ENCODE measurements around the gene PRKN.

Gene PRKN

DNA sequence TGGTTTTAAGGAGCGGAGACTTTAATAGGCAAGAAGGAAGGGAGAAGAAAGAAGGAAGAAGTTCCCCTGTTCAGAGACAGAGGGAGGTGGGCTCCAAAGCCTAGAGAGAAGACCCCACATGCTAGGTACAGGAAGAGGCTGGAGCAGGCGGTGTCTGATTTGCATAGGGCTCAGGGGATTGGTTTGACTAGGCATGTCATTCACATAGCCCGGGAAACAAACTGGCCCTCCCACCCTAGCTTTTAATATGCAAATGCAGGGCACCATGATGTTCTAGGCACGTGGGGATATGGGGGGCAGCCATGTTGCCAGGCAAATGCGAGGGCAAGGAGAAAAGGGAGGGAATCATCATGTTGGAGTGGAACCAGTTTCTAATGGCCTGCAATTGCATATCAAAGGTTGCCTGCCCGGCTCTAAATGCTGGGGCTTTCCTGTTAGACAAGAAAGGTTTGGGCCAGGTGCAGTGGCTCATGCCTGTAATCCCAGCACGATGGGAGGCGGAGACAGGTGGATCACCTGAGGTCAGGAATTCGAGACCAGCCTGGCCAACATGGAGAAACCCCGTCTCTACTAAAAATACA is 1419.4 kb downstream of the PRKN start:
- no peak for DNase-seq (ENCODE audit: low read depth)
- no peak overlapping the region for H3K4me3 ChIP-seq (ENCODE audit: low read depth, low read length)
- TF ChIP-seq, protein P1, sequence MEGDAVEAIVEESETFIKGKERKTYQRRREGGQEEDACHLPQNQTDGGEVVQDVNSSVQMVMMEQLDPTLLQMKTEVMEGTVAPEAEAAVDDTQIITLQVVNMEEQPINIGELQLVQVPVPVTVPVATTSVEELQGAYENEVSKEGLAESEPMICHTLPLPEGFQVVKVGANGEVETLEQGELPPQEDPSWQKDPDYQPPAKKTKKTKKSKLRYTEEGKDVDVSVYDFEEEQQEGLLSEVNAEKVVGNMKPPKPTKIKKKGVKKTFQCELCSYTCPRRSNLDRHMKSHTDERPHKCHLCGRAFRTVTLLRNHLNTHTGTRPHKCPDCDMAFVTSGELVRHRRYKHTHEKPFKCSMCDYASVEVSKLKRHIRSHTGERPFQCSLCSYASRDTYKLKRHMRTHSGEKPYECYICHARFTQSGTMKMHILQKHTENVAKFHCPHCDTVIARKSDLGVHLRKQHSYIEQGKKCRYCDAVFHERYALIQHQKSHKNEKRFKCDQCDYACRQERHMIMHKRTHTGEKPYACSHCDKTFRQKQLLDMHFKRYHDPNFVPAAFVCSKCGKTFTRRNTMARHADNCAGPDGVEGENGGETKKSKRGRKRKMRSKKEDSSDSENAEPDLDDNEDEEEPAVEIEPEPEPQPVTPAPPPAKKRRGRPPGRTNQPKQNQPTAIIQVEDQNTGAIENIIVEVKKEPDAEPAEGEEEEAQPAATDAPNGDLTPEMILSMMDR (IDR thresholded peaks at IDR 0.05; ENCODE audit: low read depth, low read length, missing control alignments) = no peak

DNA sequence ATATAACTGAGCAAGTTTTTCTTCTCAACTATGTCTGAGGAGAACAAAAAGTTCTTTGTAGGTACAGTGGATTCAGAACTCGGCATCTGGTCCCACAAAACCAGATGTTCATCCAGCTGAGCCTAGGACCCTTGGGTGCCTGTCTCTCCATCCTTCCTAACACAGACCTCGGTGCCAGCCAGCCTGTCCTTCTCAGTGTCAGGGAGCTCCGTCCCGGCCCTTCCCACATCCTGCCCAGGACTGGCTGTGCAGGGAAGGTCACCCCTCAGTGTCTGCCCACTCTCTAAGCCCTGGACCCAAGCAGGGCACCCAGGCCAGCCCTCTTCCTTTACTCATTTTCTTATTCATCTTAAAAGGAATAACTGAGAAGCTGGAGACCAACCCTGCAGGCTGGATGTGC is 1421.7 kb downstream of the PRKN start:
- TF ChIP-seq, protein P1 (IDR thresholded peaks at IDR 0.05; ENCODE audit: low read depth, low read length, missing control alignments) = no peak
- no peak overlapping the region for H3K4me3 ChIP-seq (ENCODE audit: low read depth, low read length)
- DNase-seq (ENCODE audit: low read depth) = no peak

GRCh38 chr6:161303628-161304340 is 1423.8 kb downstream of the PRKN start:
- DNase-seq (ENCODE audit: low read depth) = no peak
- TF ChIP-seq, protein P1 (IDR thresholded peaks at IDR 0.05; ENCODE audit: low read depth, low read length, missing control alignments) = no peak
- H3K4me3 ChIP-seq (ENCODE audit: low read depth, low read length) = no peak overlapping the region

DNA sequence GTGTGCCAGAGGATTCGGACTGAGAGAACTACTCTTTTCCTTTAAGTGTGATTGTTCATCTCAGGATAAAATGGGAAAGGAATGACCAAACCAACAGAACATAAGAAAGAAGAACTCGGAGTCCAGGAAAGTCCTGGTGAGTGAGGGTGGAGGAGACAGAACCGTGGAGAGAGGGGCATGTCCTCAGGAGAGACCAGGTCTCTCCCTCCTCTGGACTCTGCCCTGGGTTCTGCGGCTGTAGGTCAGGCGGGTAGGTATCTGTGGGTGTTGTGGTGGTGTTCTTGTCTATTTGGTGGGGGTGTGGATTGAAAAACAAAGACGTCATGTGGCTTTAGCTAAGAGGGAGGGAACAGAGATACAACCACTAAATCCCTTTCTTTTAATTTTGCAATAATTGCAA is 1424.6 kb downstream of the PRKN start:
- TF ChIP-seq, protein P1 (IDR thresholded peaks at IDR 0.05; ENCODE audit: low read depth, low read length, missing control alignments) = no peak
- DNase-seq (ENCODE audit: low read depth) = no peak
- H3K4me3 ChIP-seq (ENCODE audit: low read depth, low read length) = no peak overlapping the region

DNA sequence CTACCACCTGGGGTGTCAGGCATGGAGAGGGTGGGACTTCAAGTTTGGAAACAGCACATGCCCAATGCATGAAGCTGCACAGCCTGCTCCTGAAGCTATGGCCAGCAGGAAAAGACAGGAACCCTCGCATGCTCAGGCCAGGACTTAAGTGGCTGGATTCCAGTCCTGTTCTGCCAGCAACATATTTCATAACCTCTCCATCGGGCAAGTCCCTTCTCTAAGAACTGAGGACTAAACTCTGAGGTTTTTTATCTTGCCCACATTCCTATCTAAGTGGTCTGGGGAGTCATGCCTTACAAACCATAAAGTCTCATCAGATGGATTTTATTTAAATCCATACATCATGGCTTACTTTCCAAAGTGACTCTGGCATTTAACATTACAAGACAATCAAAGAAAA is 1426.2 kb downstream of the PRKN start:
- no peak for DNase-seq (ENCODE audit: low read depth)
- H3K4me3 ChIP-seq (ENCODE audit: low read depth, low read length) = no peak overlapping the region
- TF ChIP-seq, protein P1 (IDR thresholded peaks at IDR 0.05; ENCODE audit: low read depth, low read length, missing control alignments) = no peak

- TF ChIP-seq, protein P1 (IDR thresholded peaks at IDR 0.05; ENCODE audit: low read depth, low read length, missing control alignments) = no peak
- DNase-seq (ENCODE audit: low read depth) = no peak
- no peak overlapping the region for H3K4me3 ChIP-seq (ENCODE audit: low read depth, low read length)
These were observed 1426.7 kb downstream of the PRKN start for GRCh38 chr6:161300823-161301222.

- no peak for DNase-seq (ENCODE audit: low read depth)
- H3K4me3 ChIP-seq (ENCODE audit: low read depth, low read length) = no peak overlapping the region
- TF ChIP-seq, protein P1 (IDR thresholded peaks at IDR 0.05; ENCODE audit: low read depth, low read length, missing control alignments) = no peak
These were observed 1427.8 kb downstream of the PRKN start for GRCh38 chr6:161299726-161300125.

Measured in GM12864 (cell line).